Purkinje cell (primary cell): ENCODE measurements around the gene RIPOR3. TPM values are rescaled to one million over a fixed set of nuclear protein-coding genes. Genes with fewer than 3 reads are reported as not detected.

Experiments used
- polyA plus RNA-seq: library from polyadenylated mRNA; unstranded; fragments of >200 nt; fragmentation: Nextera tagmentation; gene quantifications from 2 replicates; pipeline ENCODE4 v1.2.1, GENCODE V29; 2014

The RIPOR3 gene, protein sequence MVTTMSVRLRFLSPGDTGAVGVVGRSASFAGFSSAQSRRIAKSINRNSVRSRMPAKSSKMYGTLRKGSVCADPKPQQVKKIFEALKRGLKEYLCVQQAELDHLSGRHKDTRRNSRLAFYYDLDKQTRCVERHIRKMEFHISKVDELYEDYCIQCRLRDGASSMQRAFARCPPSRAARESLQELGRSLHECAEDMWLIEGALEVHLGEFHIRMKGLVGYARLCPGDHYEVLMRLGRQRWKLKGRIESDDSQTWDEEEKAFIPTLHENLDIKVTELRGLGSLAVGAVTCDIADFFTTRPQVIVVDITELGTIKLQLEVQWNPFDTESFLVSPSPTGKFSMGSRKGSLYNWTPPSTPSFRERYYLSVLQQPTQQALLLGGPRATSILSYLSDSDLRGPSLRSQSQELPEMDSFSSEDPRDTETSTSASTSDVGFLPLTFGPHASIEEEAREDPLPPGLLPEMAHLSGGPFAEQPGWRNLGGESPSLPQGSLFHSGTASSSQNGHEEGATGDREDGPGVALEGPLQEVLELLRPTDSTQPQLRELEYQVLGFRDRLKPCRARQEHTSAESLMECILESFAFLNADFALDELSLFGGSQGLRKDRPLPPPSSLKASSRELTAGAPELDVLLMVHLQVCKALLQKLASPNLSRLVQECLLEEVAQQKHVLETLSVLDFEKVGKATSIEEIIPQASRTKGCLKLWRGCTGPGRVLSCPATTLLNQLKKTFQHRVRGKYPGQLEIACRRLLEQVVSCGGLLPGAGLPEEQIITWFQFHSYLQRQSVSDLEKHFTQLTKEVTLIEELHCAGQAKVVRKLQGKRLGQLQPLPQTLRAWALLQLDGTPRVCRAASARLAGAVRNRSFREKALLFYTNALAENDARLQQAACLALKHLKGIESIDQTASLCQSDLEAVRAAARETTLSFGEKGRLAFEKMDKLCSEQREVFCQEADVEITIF
- polyA plus RNA-seq, result not detected in 2 replicates

DNA sequence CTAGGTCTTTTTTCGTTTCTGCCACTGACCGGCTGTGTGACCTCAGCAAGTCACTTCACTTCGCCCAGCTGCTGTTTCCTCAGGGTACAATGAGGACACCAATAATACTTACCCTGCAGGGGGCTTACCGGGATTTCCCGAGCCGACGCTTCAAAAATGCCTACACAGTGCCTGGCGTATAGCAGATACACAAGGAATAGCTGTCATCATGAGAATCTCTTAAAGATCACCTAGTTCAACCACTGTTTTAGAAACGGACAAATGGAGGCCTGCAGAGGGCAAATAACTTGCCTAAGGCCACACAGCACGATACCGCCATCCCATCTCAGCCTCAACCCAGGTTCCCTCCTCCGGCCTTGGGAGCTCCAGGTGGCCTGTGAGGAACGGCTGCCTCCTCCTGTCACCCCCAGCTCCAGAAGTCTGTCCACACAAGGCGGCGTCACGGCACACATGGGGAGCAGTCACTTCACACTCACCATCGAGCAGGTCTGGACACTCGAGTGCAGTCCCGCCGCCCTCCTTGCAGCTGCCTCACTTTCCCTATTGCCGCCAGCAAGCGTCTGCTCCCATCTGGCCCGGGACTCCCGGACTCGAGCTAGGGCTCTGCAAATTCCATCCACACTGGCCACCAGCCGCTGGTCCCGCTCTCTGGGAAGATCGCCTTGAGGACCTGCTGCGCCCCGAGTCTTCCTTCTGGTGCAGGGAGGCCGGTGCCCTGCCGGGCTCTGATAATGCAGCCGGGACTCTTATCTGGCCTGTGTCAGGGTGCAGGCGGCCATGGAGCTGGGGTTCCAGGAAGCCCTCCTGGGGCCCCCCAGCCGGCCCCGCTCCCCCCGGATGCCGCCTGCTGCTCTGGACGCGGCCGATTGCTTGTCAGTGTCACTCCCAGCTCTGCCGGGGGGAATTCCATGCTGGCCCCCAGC is at the start of gene RIPOR3:
RIPOR3 (minus strand) TSS at position 893 of the 923 bp plus-strand sequence; CDS start at position 479, 414 bp downstream.

DNA sequence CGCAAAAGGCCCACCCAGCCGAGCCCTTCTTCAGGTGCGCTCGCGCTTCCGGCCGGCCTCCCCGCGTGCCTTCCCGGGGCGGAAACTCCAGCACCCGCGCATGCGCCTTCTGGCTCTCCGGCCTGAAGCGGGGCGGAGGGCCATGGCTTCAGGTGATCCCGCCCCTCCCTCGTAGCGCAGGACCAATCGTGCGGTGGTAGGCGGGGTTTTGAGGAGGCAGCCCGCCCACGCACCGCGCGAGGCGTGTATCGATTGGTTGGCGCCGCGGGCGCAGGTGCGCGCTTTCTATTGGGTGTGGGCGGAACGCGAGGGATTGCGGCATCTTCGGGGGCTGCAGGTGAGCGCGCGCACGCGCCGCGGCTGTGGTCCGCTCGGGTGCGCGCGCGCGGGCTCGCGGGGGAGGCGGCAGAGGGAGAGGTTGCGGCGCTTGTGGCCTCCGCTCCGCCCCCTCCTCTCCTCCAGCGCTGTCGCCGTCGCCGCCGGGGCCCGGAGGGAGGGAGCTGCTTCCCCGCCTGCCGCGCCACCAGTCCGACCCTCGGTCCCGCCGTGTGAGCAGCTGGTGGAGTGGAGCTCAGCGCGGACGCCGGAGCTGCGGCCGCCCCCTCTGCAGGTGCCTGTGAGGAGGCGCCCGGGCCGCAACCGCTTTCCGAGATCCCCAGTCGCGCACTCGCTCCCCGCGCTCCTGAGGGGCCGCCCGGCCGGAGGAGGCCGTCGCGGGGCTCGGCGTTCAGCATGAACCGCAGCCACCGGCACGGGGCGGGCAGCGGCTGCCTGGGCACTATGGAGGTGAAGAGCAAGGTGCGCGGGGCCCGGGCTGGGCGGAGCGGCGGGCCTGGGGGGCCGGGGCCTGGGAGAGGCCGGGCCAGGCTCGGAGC is 40.0 kb upstream of the RIPOR3 start, which contains the start of gene PARD6B:
PARD6B (plus strand) TSS at position 526 of the 875 bp plus-strand sequence; CDS start at position 733, 207 bp downstream.

Other genes starting within 250 kb of the RIPOR3 start
- gene PTPN1, start 181.2 kb downstream of the RIPOR3 start, polyA plus RNA-seq, result 1.3 and 1.5 TPM in 2 replicates
- 3.0 and 5.5 TPM in 2 replicates for gene PARD6B, start 40.0 kb upstream of the RIPOR3 start, polyA plus RNA-seq
- gene BCAS4, start 103.5 kb upstream of the RIPOR3 start, polyA plus RNA-seq, result 2.1 and 3.1 TPM in 2 replicates
- 55.0 and 59.3 TPM in 2 replicates for gene ADNP, start 239.9 kb upstream of the RIPOR3 start, polyA plus RNA-seq